AG08396 (cell line): ENCODE measurements around the gene EIF1AD.

Experiments
- DNase-seq: peaks from one replicate; pipeline ENCODE4 v3.0.0; 2012; ENCODE audit warnings: low spot score, mixed read lengths

Gene EIF1AD

GRCh38 chr11:66004186-66004585 lies 2.2 kb upstream of the EIF1AD start:
- DNase-seq, result no peak

- no peak for DNase-seq
These were observed 1.3 kb upstream of the EIF1AD start for GRCh38 chr11:66003291-66003690.

- peak; percentile 80 for DNase-seq
These were observed 780 bp upstream of the EIF1AD start for GRCh38 chr11:66002648-66003225.

- no peak for DNase-seq
These were observed 4.7 kb downstream of the EIF1AD start for GRCh38 chr11:65997286-65997685.

- no peak for DNase-seq
These were observed 9.9 kb downstream of the EIF1AD start for GRCh38 chr11:65992056-65992455.

- DNase-seq, result peak; percentile 89
These were observed 13.0 kb downstream of the EIF1AD start for GRCh38 chr11:65988791-65989592.

GRCh38 chr11:65987336-65987735 lies 14.6 kb downstream of the EIF1AD start:
- DNase-seq, result no peak

GRCh38 chr11:65983589-65983987 lies 18.4 kb downstream of the EIF1AD start:
- no peak for DNase-seq

- no peak for DNase-seq
These were observed 19.0 kb downstream of the EIF1AD start for GRCh38 chr11:65982824-65983588.

GRCh38 chr11:65981972-65982823 lies 19.8 kb downstream of the EIF1AD start:
- no peak for DNase-seq

GRCh38 chr11:65981101-65981740 lies 20.7 kb downstream of the EIF1AD start:
- DNase-seq, result no peak

GRCh38 chr11:65979261-65979759 lies 22.6 kb downstream of the EIF1AD start:
- DNase-seq, result no peak

- DNase-seq, result no peak
These were observed 23.3 kb downstream of the EIF1AD start for GRCh38 chr11:65978391-65979238.

GRCh38 chr11:65977621-65978390 lies 24.2 kb downstream of the EIF1AD start:
- DNase-seq, result no peak

GRCh38 chr11:65976216-65977176 lies 25.5 kb downstream of the EIF1AD start:
- no peak for DNase-seq

- DNase-seq, result no peak
These were observed 26.2 kb downstream of the EIF1AD start for GRCh38 chr11:65975771-65976170.

- DNase-seq, result peak; percentile 65
These were observed 28.4 kb downstream of the EIF1AD start for GRCh38 chr11:65973439-65974110.

GRCh38 chr11:65972116-65972515 lies 29.8 kb downstream of the EIF1AD start:
- no peak for DNase-seq
